Right lobe of liver (tissue), 6 donors: ENCODE data around the gene KRT31. TPM values are rescaled to one million over a fixed set of nuclear protein-coding genes. Genes with fewer than 3 reads are reported as not detected.

ENCODE experiments used
- ATAC-seq, 4 donors: fragments of 200-7000 bp; cut with Tn5 transposase; one replicate each; pipeline ENCODE4 v1.9.1; 2020; ENCODE audit warnings: mild to moderate bottlenecking in 4 of 4, moderate library complexity in 4 of 4
- DNase-seq, 3 donors: peaks; one replicate each; pipeline ENCODE4 v3.0.0-alpha.2; 2020
- H3K27ac ChIP-seq, 3 donors: fragments of 200-600 bp; one replicate each; pipeline ENCODE4 v1.8.0; 2022
- H3K27me3 ChIP-seq, 2 donors: fragments of 200-600 bp; one replicate each; pipeline ENCODE4 v1.8.0; 2022
- H3K36me3 ChIP-seq, 4 donors: fragments of 200-600 bp; sonication (generic) in 1 of 4; one replicate each; pipeline versions ENCODE4 v1.5.1 to v1.8.0; 2017 to 2022; ENCODE audit warnings: control low read depth in 1 of 4
- H3K4me1 ChIP-seq, 4 donors: fragments of 200-600 bp; sonication (generic) in 1 of 4; one replicate each; pipeline versions ENCODE4 v1.5.1 to v1.8.0; 2017 to 2022; ENCODE audit warnings: control low read depth in 1 of 4
- H3K4me3 ChIP-seq, 3 donors: fragments of 200-600 bp; one replicate each; pipeline ENCODE4 v1.8.0; 2022
- H3K9me3 ChIP-seq, 4 donors: fragments of 200-600 bp; sonication (generic) in 1 of 4; one replicate each; pipeline versions ENCODE4 v1.5.1 to v1.8.0; 2017 to 2022; ENCODE audit warnings: control low read depth in 1 of 4
- POLR2A ChIP-seq: fragments of 450-650 bp; IDR thresholded peaks from one replicate; pipeline ENCODE4 v1.6.1; 2017; ENCODE audit warnings: antibody characterized with exemption, mild to moderate bottlenecking
- WGBS: methylation state at CpG from one replicate; pipeline ENCODE4 v1.1.6; 2018; ENCODE audit warnings: low coverage, low lambda C conversion rate; ENCODE audit not compliant: insufficient coverage; ENCODE audit errors: missing lambda C conversion rate; 5-methylcytosine and 5-hydroxymethylcytosine counted together
- intact Hi-C, 2 donors: fragments of 100-400 bp; cut with DNase I; formaldehyde crosslinking; loops; one replicate each; pipeline versions ENCODE4 v1.11.2 to v1.14.1; 2022
- total RNA-seq, 6 experiments: library from RNA; depleted of rRNA in 2 of 6; stranded (reverse); fragments of >200 nt in 2 of 6; fragmentation: NEBNext Ultra II Directional in 3 of 6; extraction: Animal tissue kit (Norgen Biotek cat#: 25700) in 3 of 6; gene quantifications; one replicate each; pipeline versions ENCODE4 v1.1.0 to v1.2.4, GENCODE V29; 2016 to 2023
- TF ChIP-seq, protein P1 (sequence below), 4 donors: fragments of 200-600 bp in 3 of 4; fragments of 450-650 bp in 1 of 4; IDR thresholded peaks; one replicate each; pipeline versions ENCODE4 v1.5.1 to v1.8.0; 2016 to 2022; ENCODE audit warnings: antibody characterized with exemption in 4 of 4, mild to moderate bottlenecking in 2 of 4
- donor health status: DM: no; HTN: yes; CAD: no.
- donor health status: DM: no; HTN: no; CAD: no.
- donor health status: DM: no; HTN: no; CAD: no.
- donor health status: DM: no; HTN: yes; CAD: no.
- donor health status: DM: no; HTN: yes; CAD: no.

KRT31 gene
- total RNA-seq, 6 experiments from 2014 or later = not detected

DNA sequence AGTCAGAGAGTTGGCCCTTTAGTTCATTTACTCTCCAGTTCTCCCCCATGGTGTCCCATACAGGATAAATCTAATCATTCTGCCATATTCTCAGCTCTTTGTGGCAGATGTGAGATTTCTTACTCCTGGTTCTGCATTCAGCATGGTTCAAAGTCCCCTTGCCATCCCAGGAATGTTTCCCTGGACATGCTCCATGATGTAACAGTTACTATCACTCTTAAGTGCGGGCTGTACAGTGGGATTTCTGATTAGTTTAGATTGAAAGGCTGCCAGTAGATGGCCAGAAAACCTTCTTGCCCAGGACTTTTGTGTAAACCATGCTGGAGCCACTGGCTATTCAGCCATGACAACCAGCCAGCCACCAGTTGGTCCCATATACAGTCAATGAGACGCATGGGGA lies 16.6 kb upstream of the KRT31 start:
- 75% methylated on average over 2 of the region's 2 CpGs for WGBS
- Histone ChIP-seq H3K27me3 (no peaks in the 10 kb centered on the region), H3K36me3 (no peaks in the 10 kb centered on the region), H3K4me1 (peaks cover 0 to 23% (median 6%) of the 10 kb centered on the region in 4 donors), H3K4me3 (no peak overlapping the region), H3K9me3 (no peaks in the 10 kb centered on the region), H3K27ac (no peak overlapping the region)
- no peak for TF ChIP-seq POLR2A
- TF ChIP-seq, protein P1, sequence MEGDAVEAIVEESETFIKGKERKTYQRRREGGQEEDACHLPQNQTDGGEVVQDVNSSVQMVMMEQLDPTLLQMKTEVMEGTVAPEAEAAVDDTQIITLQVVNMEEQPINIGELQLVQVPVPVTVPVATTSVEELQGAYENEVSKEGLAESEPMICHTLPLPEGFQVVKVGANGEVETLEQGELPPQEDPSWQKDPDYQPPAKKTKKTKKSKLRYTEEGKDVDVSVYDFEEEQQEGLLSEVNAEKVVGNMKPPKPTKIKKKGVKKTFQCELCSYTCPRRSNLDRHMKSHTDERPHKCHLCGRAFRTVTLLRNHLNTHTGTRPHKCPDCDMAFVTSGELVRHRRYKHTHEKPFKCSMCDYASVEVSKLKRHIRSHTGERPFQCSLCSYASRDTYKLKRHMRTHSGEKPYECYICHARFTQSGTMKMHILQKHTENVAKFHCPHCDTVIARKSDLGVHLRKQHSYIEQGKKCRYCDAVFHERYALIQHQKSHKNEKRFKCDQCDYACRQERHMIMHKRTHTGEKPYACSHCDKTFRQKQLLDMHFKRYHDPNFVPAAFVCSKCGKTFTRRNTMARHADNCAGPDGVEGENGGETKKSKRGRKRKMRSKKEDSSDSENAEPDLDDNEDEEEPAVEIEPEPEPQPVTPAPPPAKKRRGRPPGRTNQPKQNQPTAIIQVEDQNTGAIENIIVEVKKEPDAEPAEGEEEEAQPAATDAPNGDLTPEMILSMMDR (IDR thresholded peaks at IDR 0.05) = no peak
- intact Hi-C loops = no loop called here
- no peak for DNase-seq
- ATAC-seq = no peak

GRCh38 chr17:41413353-41413957 lies 16.0 kb upstream of the KRT31 start:
- WGBS = 60% methylated on average over 5 of the region's 5 CpGs
- DNase-seq = no peak

DNA sequence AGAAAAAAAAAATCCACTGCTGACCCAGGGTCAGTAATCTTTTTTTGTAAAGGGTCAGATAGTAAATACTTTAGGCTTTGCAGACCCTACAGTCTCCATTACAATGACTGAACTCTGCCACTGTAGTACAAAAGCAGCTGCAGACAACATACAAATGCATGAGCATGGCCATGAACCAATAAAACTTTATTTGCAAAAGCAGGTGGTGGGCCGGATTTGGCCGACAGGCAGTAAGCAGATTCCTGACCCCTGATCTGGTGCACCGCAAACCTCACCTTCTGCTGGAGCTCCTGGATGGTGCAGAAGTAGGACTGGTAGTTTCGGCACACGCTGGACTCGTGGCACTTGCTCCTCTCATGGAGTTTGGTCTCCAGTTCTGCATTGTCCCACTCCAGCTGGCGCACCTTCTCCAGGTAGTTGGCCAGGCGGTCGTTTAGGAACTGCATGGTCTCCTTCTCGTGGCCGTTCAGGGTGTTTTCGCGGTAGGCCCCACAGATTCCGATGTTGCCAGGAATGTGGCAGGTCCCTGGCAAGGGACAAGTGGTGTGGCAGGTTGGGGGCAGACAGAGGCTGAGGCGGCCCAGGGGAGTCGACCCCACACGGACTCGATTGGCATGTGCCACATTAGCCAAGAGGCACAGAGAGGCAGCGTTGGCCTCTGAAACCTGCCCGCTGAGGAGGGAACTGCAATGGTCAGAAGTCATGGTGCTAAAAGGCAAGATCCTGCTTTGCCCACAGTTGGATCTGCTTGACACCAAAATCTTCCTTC lies 13.8 kb upstream of the KRT31 start:
- Histone ChIP-seq H3K4me3 (no peak overlapping the region), H3K27ac (no peak overlapping the region), H3K36me3 (no peaks in the 10 kb centered on the region), H3K27me3 (no peaks in the 10 kb centered on the region), H3K9me3 (no peaks in the 10 kb centered on the region), H3K4me1 (peaks cover 0 to 12% (median 1%) of the 10 kb centered on the region in 4 donors)
- WGBS = 97% methylated on average over 11 of the region's 20 CpGs
- intact Hi-C loops = no loop called here
- TF ChIP-seq POLR2A = no peak
- TF ChIP-seq, protein P1 (IDR thresholded peaks at IDR 0.05) = no peak
- DNase-seq = no peak
- no peak for ATAC-seq

More at GRCh38 chr17:41413353-41413957, 16.0 kb upstream of the KRT31 start:
- Histone ChIP-seq H3K9me3 (no peaks in the 10 kb centered on the region), H3K4me1 (peaks cover 0 to 23% (median 6%) of the 10 kb centered on the region in 4 donors), H3K4me3 (no peak overlapping the region), H3K27ac (no peak overlapping the region), H3K36me3 (no peaks in the 10 kb centered on the region), H3K27me3 (no peaks in the 10 kb centered on the region)
- intact Hi-C loops = no loop called here
- no peak for TF ChIP-seq POLR2A
- no peak for ATAC-seq

- intact Hi-C loops = no loop called here
- Histone ChIP-seq H3K27me3 (no peaks in the 10 kb centered on the region), H3K4me3 (no peak overlapping the region), H3K4me1 (no peaks in the 10 kb centered on the region), H3K36me3 (no peaks in the 10 kb centered on the region), H3K9me3 (no peaks in the 10 kb centered on the region), H3K27ac (no peak overlapping the region)
- TF ChIP-seq POLR2A = no peak
- TF ChIP-seq, protein P1 (IDR thresholded peaks at IDR 0.05) = no peak
- no peak for DNase-seq
- ATAC-seq = no peak
- 60% methylated on average over 2 of the region's 10 CpGs for WGBS
Observed at GRCh38 chr17:41407226-41407625, 9.8 kb upstream of the KRT31 start.

DNA sequence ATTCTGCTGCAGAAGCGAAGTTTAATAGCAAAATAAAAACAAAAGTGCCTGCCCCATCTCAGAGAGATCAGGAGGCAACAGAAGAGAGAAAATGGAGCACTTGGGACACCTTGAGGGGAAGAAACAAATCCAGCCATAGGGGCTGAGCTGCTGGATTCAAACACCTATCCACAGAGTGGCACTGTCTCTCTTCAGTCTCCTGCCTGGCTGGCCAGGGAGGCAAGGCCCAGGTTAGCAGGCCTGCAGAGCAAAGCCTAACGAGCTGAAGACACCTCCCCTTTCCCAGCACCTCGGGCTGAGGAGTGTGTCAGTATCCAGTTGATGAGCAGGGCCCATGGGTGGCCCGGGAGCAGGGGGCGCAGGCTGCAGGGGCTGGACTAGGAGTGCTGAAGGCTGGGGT lies 8.8 kb upstream of the KRT31 start:
- Histone ChIP-seq H3K27ac (no peak overlapping the region), H3K4me1 (no peaks in the 10 kb centered on the region), H3K36me3 (no peaks in the 10 kb centered on the region), H3K4me3 (no peak overlapping the region), H3K27me3 (no peaks in the 10 kb centered on the region), H3K9me3 (no peaks in the 10 kb centered on the region)
- intact Hi-C loops = no loop called here
- 30% methylated on average over 4 of the region's 5 CpGs for WGBS
- TF ChIP-seq, protein P1 (IDR thresholded peaks at IDR 0.05) = no peak
- TF ChIP-seq POLR2A = no peak
- no peak for DNase-seq
- ATAC-seq = no peak
